IPS DF 4.7 (cell line): ENCODE data around the gene DYTN.
"Not testable (repeated sequence)": the region's sequence is repeated elsewhere in the genome, so short reads cannot be mapped to it uniquely, and the experiment has no call there.

ENCODE experiments used
- DNase-seq: peaks from one replicate; pipeline ENCODE4 v3.0.0-alpha.2; 2013; ENCODE audit warnings: low spot score; ENCODE audit errors: extremely low read depth

The DYTN gene

GRCh38 chr2:206718296-206718695 lies at the start of gene DYTN:
Gene DYTN, minus strand, starts transcription at chr2:206718396. Its CDS starts 117 bp downstream, at chr2:206718279.
- no peak for DNase-seq

DNA sequence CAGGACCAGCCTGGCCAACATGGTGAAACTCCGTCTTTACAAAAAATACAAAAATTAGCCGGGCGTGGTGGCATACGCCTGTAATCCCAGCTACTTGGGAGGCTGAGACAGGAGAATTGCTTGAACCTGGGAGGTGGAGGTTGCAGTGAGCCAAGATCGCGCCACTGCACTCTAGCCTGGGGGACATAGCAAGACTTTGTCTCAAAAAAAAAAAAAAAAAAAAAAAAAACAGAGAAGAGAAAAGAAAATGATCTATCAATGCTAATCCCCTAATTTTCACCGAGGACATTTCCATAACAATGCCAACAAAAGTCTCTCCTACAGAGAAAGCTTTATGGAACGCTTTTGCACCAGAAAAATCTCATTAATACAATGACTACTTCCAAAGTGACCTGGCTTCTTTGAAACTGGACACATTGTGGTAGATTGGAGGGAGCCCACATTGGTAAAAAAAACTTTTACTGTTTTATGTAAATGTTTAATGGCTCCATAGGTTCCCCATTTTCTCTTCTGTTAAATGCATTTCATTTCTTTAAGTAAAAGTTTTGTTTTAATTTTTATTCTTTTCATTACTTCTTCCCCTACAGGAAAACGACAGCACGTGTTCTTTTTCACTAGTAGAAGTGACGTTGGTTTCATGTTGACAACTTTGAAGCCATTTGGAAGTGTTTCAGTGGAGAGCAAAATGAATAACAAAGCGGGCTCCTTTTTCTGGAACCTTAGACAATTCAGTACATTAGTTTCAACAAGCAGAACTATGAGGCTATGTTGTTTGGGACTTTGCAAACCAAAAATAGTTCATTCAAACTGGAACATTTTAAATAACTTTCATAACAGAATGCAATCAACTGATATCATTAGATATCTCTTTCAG lies 48.1 kb upstream of the DYTN start:
- DNase-seq: no peak

DNA sequence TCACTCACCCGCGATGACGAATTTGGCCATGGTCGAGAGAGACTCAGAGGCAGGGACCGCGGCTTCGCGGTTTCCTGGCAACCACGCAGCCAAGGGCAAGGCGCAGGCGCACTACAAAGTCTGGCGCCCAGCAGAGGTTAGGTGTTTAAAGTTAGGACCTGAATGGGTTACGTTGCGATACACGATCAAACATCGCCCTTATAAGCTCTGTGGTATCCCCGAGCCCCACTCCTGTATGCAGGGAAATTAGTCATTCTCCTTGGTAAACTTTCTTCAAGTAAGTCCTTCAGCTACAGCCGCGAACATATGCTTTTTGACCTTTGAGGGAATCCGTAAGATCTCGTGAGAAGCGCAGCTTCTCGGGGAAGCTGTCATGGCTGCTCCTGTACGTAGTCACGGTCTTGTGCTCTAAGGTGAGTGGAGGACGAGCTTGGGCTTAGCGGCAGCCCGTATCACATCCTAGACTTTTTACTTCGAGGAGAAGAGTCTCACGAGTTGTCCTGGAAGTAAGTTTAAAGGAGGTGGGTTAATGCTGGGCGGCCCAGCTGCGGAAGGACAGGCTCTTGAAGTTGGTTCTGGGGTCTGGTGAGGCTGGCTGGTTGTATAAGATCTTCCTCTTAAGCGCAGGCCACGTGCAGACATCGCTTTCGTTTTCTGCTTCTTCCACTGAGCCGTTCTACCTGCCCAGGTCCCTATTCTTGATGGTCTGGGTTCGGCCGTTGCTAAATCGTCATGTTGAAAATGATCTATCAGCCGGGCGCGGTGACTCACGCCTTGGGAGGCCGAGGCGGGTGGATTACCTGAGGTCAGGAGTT lies 47.3 kb upstream of the DYTN start, which contains the start of the genes FASTKD2 and MDH1B:
Gene FASTKD2, plus strand, starts transcription at position 365 of the 815 bp plus-strand sequence. CDS start 1,088 bp downstream, outside the sequence.
Gene MDH1B, minus strand, starts transcription at position 87 of the 815 bp plus-strand sequence. Its CDS starts 57 bp downstream, at position 30.
- peak; percentile 71 for DNase-seq

- DNase-seq: no peak
These were observed 46.6 kb upstream of the DYTN start for GRCh38 chr2:206764673-206765241.

GRCh38 chr2:206756816-206757215 lies 38.6 kb upstream of the DYTN start:
- no peak for DNase-seq

DNA sequence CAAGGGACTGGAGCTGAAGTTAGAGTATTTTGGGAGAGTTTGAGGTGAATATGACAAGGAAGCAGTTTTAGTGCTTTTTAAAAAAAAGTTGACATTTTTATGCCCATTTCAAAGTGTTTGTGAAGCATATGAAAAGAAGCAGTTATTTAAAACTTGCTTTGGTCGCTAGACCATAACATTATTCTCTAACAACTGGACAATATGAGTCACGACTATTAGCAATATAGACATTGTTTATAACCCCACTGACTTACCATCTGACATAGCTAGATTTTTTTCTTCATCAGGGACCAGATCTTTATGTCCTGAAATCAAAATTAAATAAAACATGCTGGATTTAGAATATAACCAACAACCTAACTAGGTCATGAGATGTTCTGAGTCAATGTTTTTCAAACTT lies 22.6 kb upstream of the DYTN start:
- DNase-seq: no peak

DNA sequence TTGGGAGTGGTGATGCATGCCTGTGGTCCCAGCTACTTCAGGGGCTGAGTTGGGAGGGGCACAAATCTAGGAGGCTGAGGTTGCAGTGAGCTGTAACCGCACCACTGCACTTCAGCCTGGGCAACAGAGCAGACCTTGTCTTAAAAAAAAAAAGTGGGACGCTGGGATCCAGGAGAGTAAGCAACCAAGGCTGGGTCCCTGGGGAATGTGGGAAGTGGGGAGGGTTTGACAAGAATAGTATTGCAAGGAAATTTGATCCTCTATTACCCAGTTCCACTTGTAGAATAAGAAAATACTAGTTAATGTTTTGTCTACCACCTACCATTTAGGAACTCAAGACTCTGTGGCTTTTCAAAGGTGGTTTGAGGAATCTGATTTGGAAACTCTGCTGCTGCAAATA lies 21.1 kb upstream of the DYTN start:
- DNase-seq: no peak

GRCh38 chr2:206736935-206737334 lies 18.7 kb upstream of the DYTN start:
- no peak for DNase-seq

GRCh38 chr2:206733341-206733740 lies 15.1 kb upstream of the DYTN start:
- DNase-seq: no peak

GRCh38 chr2:206728277-206729199 lies 10.3 kb upstream of the DYTN start:
- no peak for DNase-seq

- no peak for DNase-seq
These were observed 9.1 kb upstream of the DYTN start for GRCh38 chr2:206727287-206727686.

GRCh38 chr2:206723288-206723687 lies 5.1 kb upstream of the DYTN start:
- DNase-seq: no peak

GRCh38 chr2:206721256-206721920 lies 3.2 kb upstream of the DYTN start:
- DNase-seq: no peak

DNA sequence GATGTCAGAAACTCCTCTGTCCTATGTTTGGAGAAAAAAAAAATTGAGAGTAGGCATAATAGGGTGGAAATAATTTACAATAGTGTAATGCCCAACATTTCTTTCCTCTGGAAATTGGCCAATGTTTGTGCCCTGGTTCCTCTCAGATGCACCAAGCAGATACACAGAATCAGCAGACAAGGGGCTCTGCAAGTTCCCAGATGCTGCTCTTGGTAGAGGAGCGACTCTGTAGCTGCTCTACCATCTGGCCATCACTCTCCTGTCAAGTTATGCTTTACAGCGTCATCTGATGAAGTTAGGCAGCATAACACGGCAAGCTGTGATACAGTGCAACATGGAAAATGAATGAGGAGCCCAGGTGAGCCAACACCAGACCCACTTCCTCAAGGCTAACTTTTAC lies 1.6 kb downstream of the DYTN start:
- no peak for DNase-seq

- not testable (repeated sequence) for DNase-seq
These were observed 3.0 kb downstream of the DYTN start for GRCh38 chr2:206715183-206715582.

DNA sequence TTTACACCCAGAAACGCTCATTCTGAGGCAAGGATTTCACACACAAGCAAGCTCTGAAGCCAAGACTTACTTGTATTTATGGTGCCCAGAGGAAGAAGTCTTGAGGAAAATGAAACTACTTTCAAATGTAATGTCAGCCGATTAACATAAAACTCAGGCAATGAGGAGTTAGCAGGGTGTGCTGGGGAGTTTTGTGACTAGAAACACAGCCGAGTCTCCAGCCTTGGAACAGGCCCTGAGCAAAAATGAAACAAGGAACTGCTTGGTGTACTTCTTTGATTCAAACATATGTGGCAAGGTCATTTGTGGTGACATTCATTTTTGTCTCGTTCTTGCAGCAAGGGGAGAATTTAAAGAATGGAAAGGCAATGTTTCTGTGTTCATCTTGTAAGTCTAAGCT lies 4.5 kb downstream of the DYTN start:
- DNase-seq: no peak

DNA sequence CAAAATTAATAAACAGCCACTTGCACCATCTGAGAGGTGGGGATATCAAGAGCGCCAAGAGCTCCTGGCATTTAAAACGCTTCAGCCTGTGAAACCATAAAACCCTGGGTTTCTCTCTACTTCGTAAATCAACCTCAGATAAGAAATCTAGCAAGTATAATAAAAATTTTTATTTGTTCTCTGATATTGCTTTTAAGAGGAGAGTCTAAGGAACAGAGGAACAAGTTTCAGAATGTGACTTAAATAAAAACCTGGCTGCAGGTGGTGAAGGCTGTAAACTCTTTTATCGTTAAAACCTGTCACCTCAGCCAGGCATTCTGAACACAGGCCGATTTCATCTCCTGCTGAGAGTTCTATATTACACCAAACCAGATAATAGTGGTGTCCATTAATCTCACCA lies 9.9 kb downstream of the DYTN start:
- DNase-seq: no peak

DNA sequence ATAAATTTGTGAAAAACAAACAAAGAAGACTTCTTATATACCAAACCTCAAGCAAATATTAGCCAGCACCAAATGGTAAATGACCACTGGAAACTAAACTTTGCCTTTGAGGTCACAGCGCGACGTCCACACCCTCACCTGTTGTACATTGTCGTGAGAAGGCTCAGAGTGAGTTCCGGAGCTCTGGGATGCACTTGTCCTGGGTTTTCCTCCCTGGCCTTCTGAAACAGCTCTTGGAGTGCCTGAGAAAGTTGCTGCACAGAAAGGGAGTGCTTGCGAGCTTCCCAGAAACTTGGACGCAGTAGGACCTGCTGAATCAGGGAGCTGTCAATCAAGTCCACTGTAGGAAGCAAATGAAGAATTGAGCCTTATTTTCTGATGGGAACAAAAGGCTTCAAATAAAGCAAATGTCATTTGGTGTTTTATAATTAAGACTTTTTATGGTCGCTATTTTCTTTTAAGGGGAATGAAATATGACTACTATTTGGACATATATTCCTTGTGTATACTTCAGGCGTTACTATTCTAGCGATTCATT lies 11.0 kb downstream of the DYTN start:
- DNase-seq: no peak

GRCh38 chr2:206701952-206702605 lies 16.1 kb downstream of the DYTN start:
- no peak for DNase-seq
